Measurements from ENCODE around the gene AIF1. TPM values are rescaled to one million over a fixed set of nuclear protein-coding genes. Genes with fewer than 3 reads are reported as not detected.

Gene AIF1
- polyA plus RNA-seq (not detected in 3 replicates), polyA minus RNA-seq (not detected in 3 replicates)
- not detected for polyA plus RNA-seq (2011; ENCODE audit: low read depth)
- polyA plus RNA-seq (2011; cell fraction: cytosol; rRNA removed): not detected in 2 replicates
- not detected in 2 replicates for polyA plus RNA-seq (2011; cell fraction: nucleus; rRNA removed)
- not detected in 2 replicates for polyA plus RNA-seq (2012; ENCODE audit: low replicate concordance)
- polyA minus RNA-seq (2011; cell fraction: cytosol; rRNA and poly(A)+ RNA removed): not detected
- polyA minus RNA-seq (2011; cell fraction: nucleus; rRNA and poly(A)+ RNA removed): not detected in 2 replicates

DNA sequence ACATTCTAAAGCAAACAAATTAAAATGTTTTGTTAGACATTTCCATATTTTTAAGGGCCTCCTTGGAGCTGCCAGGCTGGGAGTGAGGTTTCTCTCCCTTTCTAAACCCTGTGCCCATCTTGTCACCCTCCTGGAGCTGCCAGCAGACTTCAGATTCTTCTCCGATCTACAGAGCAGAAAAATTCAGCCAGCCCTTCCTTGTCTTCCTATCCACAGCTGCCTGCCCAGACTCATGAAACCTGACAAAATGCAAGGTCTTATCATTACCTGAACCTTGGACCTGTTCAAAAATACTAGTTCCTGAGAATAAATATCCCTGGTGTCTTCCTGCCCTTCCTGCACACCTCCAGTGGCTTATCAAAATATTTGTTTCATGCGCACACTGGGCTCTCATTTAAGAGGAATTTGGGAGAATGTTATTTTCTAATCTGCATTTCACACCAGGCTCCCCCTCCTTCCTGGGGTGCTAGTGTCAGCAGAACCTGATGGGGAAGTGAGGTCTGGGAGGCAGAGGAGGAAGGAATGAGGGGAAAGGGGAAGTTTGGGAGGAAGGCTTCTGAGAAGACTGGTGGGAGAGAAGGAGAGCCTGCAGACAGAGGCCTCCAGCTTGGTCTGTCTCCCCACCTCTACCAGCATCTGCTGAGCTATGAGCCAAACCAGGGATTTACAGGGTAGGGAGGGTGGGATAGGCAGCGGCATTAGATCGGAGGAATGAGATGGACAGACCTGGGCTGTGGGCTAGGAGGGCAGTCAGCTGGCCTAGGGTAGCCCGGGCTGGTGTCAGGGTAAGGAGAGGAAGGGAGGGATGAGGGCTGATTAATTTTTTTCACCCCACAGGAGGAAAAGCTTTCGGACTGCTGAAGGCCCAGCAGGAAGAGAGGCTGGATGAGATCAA, at the start of gene AIF1:
Gene AIF1 (plus strand): TSS at position 551 of the 895 bp plus-strand sequence. CDS start 96 bp downstream, at position 647.
- DNase-seq (ENCODE audit: low read depth, low spot score): no peak
- no peak within 1 kb of the TSS for H2AFZ ChIP-seq (ENCODE audit: control insufficient read depth, low read length)
- dilution Hi-C loops (cut with MboI; ENCODE audit: extremely low pct_ligation_motif_present, low sequenced_read_pairs): no loop called here
- H3K9me3 ChIP-seq (ENCODE audit: control insufficient read depth, low read depth, low read length): no peaks in the 10 kb centered on the region
- H3K27ac ChIP-seq (ENCODE audit: control insufficient read depth, insufficient read depth, low read length): no peak within 1 kb of the TSS
- no peak within 1 kb of the TSS for H3K4me2 ChIP-seq (ENCODE audit: control insufficient read depth, extremely low read depth, insufficient read depth, low read depth, low read length)
- no peaks in the 10 kb centered on the region for H3K4me1 ChIP-seq (ENCODE audit: control insufficient read depth, extremely low read depth, insufficient read depth, low read length)
- H3K27me3 ChIP-seq (ENCODE audit: control insufficient read depth, extremely low read depth, insufficient read depth, low read length): no peaks in the 10 kb centered on the region
- no peaks in the 10 kb centered on the region for H4K20me1 ChIP-seq (ENCODE audit: control insufficient read depth, extremely low read depth, insufficient read depth, low read length)
- no peaks in the 10 kb centered on the region for H3K9me1 ChIP-seq (ENCODE audit: control insufficient read depth, extremely low read depth, insufficient read depth, low read length)
- TF ChIP-seq, protein P1, sequence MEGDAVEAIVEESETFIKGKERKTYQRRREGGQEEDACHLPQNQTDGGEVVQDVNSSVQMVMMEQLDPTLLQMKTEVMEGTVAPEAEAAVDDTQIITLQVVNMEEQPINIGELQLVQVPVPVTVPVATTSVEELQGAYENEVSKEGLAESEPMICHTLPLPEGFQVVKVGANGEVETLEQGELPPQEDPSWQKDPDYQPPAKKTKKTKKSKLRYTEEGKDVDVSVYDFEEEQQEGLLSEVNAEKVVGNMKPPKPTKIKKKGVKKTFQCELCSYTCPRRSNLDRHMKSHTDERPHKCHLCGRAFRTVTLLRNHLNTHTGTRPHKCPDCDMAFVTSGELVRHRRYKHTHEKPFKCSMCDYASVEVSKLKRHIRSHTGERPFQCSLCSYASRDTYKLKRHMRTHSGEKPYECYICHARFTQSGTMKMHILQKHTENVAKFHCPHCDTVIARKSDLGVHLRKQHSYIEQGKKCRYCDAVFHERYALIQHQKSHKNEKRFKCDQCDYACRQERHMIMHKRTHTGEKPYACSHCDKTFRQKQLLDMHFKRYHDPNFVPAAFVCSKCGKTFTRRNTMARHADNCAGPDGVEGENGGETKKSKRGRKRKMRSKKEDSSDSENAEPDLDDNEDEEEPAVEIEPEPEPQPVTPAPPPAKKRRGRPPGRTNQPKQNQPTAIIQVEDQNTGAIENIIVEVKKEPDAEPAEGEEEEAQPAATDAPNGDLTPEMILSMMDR (optimal IDR thresholded peaks at IDR 0.05 in 1 of 3, IDR thresholded peaks at IDR 0.05 in 1 of 3, conservative IDR thresholded peaks at IDR 0.05 in 1 of 3; ENCODE audit: extremely low read depth in 1 of 3, insufficient read depth in 2 of 3, low read length in 3 of 3): no peak
- no peak for TF ChIP-seq EZH2 (IDR thresholded peaks at IDR 0.05; ENCODE audit: low read length)
- FAIRE-seq: no peak
- no peaks in the 10 kb centered on the region for H3K79me2 ChIP-seq (ENCODE audit: control insufficient read depth, insufficient read depth, low read length)
- no peaks in the 10 kb centered on the region for H3K36me3 ChIP-seq (ENCODE audit: control insufficient read depth in 2 of 2, extremely low read depth in 1 of 2, insufficient read depth in 2 of 2, low read length in 2 of 2)
- no peak within 1 kb of the TSS for H3K9ac ChIP-seq (ENCODE audit: control insufficient read depth, extremely low read depth, insufficient read depth, low read length)
- no peak within 1 kb of the TSS for H3K4me3 ChIP-seq (ENCODE audit: control insufficient read depth in 2 of 3, extremely low read depth in 1 of 3, insufficient read depth in 2 of 3, low read depth in 1 of 3, low read length in 3 of 3)

DNA sequence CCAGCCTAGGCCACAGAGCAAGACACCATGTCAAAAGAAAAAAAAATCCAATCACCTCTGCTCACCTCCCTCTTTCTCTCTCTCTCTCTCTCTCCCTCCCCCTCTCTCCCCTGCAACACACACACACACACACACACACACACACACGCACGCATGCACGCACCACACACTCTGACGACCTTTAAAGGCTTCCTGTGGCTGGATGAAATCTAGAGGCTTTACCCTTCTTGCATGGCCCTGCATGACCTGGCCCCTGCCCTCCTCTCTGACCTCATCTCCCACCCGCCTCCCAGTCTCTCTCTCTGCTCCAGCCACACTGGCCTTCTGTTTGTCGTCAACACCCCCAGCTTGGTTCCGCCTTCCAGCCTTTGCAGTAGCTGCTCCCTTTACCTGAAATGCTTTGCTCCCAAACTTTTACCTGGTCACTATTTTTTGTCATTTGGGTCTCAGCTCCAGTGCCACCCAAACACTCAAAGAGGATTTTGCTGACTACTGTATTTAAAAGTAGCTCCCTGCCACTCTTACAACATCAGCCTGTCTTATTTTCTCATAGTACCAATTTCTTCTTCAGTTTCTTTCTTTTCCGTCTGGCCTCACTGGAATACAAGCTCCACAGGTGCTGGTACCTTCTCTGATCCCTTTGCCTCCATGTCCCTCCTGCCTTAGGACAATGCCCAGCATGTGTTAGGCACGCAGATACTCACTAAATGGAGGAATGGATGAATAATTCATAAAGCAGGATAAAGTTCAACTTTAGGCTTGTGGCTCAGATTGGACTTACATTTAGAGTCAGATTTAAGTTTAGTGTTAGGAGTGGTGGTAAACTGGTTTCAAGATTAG, 47.3 kb upstream of the AIF1 start:
- H4K20me1 ChIP-seq (ENCODE audit: control insufficient read depth, extremely low read depth, insufficient read depth, low read length): no peaks in the 10 kb centered on the region
- no peak for TF ChIP-seq EZH2 (IDR thresholded peaks at IDR 0.05; ENCODE audit: low read length)
- TF ChIP-seq, protein P1 (optimal IDR thresholded peaks at IDR 0.05 in 1 of 3, IDR thresholded peaks at IDR 0.05 in 1 of 3, conservative IDR thresholded peaks at IDR 0.05 in 1 of 3; ENCODE audit: extremely low read depth in 1 of 3, insufficient read depth in 2 of 3, low read length in 3 of 3): no peak
- no peaks in the 10 kb centered on the region for H3K36me3 ChIP-seq (ENCODE audit: control insufficient read depth in 2 of 2, extremely low read depth in 1 of 2, insufficient read depth in 2 of 2, low read length in 2 of 2)
- DNase-seq (ENCODE audit: low read depth, low spot score) (no peak), FAIRE-seq (no peak)
- no peak overlapping the region for H3K9ac ChIP-seq (ENCODE audit: control insufficient read depth, extremely low read depth, insufficient read depth, low read length)
- H3K27me3 ChIP-seq (ENCODE audit: control insufficient read depth, extremely low read depth, insufficient read depth, low read length): no peaks in the 10 kb centered on the region
- no peaks in the 10 kb centered on the region for H3K4me1 ChIP-seq (ENCODE audit: control insufficient read depth, extremely low read depth, insufficient read depth, low read length)
- no peak overlapping the region for H2AFZ ChIP-seq (ENCODE audit: control insufficient read depth, low read length)
- H3K79me2 ChIP-seq (ENCODE audit: control insufficient read depth, insufficient read depth, low read length): no peaks in the 10 kb centered on the region
- H3K9me3 ChIP-seq (ENCODE audit: control insufficient read depth, low read depth, low read length): no peaks in the 10 kb centered on the region
- H3K4me2 ChIP-seq (ENCODE audit: control insufficient read depth, extremely low read depth, insufficient read depth, low read depth, low read length): no peak overlapping the region
- no peak overlapping the region for H3K4me3 ChIP-seq (ENCODE audit: control insufficient read depth in 2 of 3, extremely low read depth in 1 of 3, insufficient read depth in 2 of 3, low read depth in 1 of 3, low read length in 3 of 3)
- no peaks in the 10 kb centered on the region for H3K9me1 ChIP-seq (ENCODE audit: control insufficient read depth, extremely low read depth, insufficient read depth, low read length)
- dilution Hi-C loops (cut with MboI; ENCODE audit: extremely low pct_ligation_motif_present, low sequenced_read_pairs): no loop called here
- no peak overlapping the region for H3K27ac ChIP-seq (ENCODE audit: control insufficient read depth, insufficient read depth, low read length)
